ENCODE measurements around the gene USP32. TPM values are rescaled to one million over a fixed set of nuclear protein-coding genes. Genes with fewer than 3 reads are reported as not detected.

The USP32 gene
- total RNA-seq, 1 donor from 2014 or later, result 39.1 TPM

DNA sequence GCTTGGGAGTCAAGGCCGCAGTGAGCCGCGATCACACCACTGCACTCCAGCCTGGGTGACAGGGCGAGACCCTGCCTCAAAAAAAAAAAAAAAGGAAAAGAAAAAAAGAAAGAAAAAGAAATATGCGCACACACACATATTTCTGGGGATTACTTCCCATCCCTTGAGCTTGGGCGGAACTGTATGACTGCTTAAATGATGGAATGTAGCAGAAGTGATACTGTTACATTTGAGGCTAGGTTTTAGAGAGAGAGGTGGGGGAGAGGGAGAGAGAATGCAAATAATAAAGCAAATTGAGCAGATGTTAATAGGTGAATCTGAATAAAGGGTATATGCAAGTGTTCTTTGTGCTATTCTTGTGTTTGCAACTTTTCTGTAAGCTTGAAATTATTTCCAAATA is 12.0 kb upstream of the USP32 start:
- H3K27me3 Mint-ChIP-seq, result peaks cover 5% of the 10 kb centered on the region
- no peak for TF ChIP-seq CTCF (conservative IDR thresholded peaks at IDR 0.05)
- no peak for DNase-seq (ENCODE audit: extremely low spot score, unreplicated experiment)

DNA sequence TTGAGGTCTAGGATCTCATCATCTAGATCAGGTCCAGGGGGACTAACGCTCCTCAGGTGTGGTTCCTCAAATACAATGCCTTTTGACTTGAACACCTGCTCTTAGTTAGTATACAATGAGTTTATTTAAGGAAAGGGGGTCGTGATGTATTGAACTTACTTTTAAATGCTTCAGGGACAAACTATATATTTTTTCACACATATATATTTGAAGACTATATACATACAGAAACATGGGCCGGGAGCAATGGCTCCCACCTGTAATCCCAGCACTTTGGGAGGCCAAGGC is 11.5 kb upstream of the USP32 start:
- H3K4me3 Mint-ChIP-seq, result no peak overlapping the region
- no peak for TF ChIP-seq CTCF (conservative IDR thresholded peaks at IDR 0.05)
- no peaks in the 10 kb centered on the region for H3K9me3 Mint-ChIP-seq
- DNase-seq (ENCODE audit: extremely low spot score, unreplicated experiment), result no peak
- H3K36me3 Mint-ChIP-seq, result no peaks in the 10 kb centered on the region
- H3K4me1 Mint-ChIP-seq (ENCODE audit: unreplicated experiment), result no peaks in the 10 kb centered on the region
- H3K27me3 Mint-ChIP-seq, result peaks cover 5% of the 10 kb centered on the region
- no peak overlapping the region for H3K27ac Mint-ChIP-seq

More for the DNA sequence above, 12.0 kb upstream of the USP32 start:
- Mint-ChIP-seq H3K27ac (no peak overlapping the region), H3K9me3 (no peaks in the 10 kb centered on the region), H3K36me3 (no peaks in the 10 kb centered on the region), H3K4me1 (ENCODE audit: unreplicated experiment) (no peaks in the 10 kb centered on the region), H3K4me3 (no peak overlapping the region)

GRCh38 chr17:60401819-60402218 is 9.9 kb upstream of the USP32 start:
- DNase-seq (ENCODE audit: extremely low spot score, unreplicated experiment), result no peak
- no peak for TF ChIP-seq CTCF (conservative IDR thresholded peaks at IDR 0.05)
- H3K4me1 Mint-ChIP-seq (ENCODE audit: unreplicated experiment), result no peaks in the 10 kb centered on the region
- peaks cover 5% of the 10 kb centered on the region for H3K27me3 Mint-ChIP-seq
- no peak overlapping the region for H3K4me3 Mint-ChIP-seq
- no peak overlapping the region for H3K27ac Mint-ChIP-seq
- H3K36me3 Mint-ChIP-seq, result no peaks in the 10 kb centered on the region
- no peaks in the 10 kb centered on the region for H3K9me3 Mint-ChIP-seq

- Mint-ChIP-seq H3K4me3 (no peak overlapping the region), H3K36me3 (no peaks in the 10 kb centered on the region), H3K9me3 (no peaks in the 10 kb centered on the region), H3K4me1 (ENCODE audit: unreplicated experiment) (peaks cover under 1% of the 10 kb centered on the region), H3K27ac (no peak overlapping the region), H3K27me3 (peaks cover 5% of the 10 kb centered on the region)
- no peak for TF ChIP-seq CTCF (conservative IDR thresholded peaks at IDR 0.05)
- DNase-seq (ENCODE audit: extremely low spot score, unreplicated experiment), result no peak
Measured at GRCh38 chr17:60398227-60398959, 6.5 kb upstream of the USP32 start.

DNA sequence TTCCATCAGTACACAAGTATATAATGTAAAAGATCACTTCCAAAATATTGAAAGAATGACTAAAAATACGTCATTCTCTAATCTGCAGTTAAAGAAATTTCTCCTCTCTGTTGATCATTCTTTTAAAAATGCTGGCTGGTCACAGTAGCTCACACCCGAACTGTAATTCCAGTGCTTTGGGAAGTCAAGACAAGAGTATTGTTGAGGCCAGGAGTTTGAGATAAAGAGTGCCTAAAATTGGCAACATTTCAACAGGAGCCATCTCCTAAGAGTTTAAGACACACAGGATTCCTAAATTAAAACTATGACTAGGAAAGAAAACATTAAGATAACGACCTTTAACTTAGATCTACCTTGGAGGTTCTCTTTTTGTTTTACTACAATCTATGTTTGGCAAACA is 4.5 kb upstream of the USP32 start:
- Mint-ChIP-seq H3K36me3 (no peaks in the 10 kb centered on the region), H3K4me3 (no peak overlapping the region), H3K27ac (no peak overlapping the region), H3K4me1 (ENCODE audit: unreplicated experiment) (peaks cover 10% of the 10 kb centered on the region), H3K27me3 (peaks cover 5% of the 10 kb centered on the region), H3K9me3 (no peaks in the 10 kb centered on the region)
- no peak for DNase-seq (ENCODE audit: extremely low spot score, unreplicated experiment)
- no peak for TF ChIP-seq CTCF (conservative IDR thresholded peaks at IDR 0.05)
